GM12875 (cell line): ENCODE data around the gene RPEL1.

Experiments used
- H3K4me3 ChIP-seq: one replicate; pipeline ENCODE4 v1.5.1; 2011; ENCODE audit warnings: low read depth, low read length, control low read depth
- TF ChIP-seq, protein P1 (sequence below): IDR thresholded peaks from 2 replicates; pipeline ENCODE4 v1.5.1; 2011; ENCODE audit warnings: low read depth, mild to moderate bottlenecking, control low read depth, inconsistent platforms, low read length, moderate library complexity, borderline replicate concordance; ENCODE audit not compliant: insufficient read depth

Gene RPEL1

DNA sequence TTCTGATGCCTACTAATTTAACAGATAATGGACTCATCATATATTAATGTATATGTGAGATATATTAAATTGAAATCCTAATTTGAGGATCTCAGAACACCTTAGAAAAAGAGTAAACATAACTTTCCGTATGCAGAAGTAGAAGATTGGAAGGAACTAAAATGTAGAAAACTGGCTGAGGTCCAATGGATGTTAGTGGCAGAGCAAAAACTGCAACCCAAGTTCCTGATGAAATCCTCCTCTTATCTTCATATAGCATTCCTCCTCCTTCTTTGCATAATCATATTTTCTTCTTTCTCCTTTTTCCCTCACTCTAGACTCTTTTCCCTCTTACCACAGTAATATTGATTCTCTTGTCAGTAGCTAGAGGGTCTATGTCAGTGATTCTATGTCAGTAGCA is 37.3 kb downstream of the RPEL1 start:
- TF ChIP-seq, protein P1, sequence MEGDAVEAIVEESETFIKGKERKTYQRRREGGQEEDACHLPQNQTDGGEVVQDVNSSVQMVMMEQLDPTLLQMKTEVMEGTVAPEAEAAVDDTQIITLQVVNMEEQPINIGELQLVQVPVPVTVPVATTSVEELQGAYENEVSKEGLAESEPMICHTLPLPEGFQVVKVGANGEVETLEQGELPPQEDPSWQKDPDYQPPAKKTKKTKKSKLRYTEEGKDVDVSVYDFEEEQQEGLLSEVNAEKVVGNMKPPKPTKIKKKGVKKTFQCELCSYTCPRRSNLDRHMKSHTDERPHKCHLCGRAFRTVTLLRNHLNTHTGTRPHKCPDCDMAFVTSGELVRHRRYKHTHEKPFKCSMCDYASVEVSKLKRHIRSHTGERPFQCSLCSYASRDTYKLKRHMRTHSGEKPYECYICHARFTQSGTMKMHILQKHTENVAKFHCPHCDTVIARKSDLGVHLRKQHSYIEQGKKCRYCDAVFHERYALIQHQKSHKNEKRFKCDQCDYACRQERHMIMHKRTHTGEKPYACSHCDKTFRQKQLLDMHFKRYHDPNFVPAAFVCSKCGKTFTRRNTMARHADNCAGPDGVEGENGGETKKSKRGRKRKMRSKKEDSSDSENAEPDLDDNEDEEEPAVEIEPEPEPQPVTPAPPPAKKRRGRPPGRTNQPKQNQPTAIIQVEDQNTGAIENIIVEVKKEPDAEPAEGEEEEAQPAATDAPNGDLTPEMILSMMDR, result no peak
- H3K4me3 ChIP-seq, result no peak overlapping the region

DNA sequence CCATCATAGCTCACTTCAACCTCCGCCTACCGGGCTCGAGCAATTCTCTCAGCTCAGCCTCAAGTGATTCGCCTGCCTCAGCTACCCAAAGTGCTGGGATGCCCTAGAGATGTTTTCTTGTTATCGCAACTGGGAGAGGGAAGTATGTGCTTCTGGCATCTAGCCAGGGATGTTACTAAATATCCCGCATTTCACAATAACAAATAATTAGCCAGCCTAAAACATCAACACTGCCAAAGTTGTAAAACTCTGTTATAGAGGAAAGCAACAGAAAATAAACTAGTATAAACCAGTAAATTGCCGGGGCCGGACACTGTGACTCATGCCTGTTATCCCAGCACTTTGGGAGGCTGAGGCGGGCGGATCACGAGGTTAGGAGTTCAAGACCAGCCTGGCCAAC is 38.5 kb downstream of the RPEL1 start:
- no peak overlapping the region for H3K4me3 ChIP-seq
- TF ChIP-seq, protein P1, result no peak

GRCh38 chr10:103287992-103288391 is 42.3 kb downstream of the RPEL1 start:
- TF ChIP-seq, protein P1, result no peak

GRCh38 chr10:103291588-103291987 is 45.9 kb downstream of the RPEL1 start:
- TF ChIP-seq, protein P1, result no peak
- no peak overlapping the region for H3K4me3 ChIP-seq

More at GRCh38 chr10:103287992-103288391, 42.3 kb downstream of the RPEL1 start:
- H3K4me3 ChIP-seq, result no peak overlapping the region

GRCh38 chr10:103295374-103296015 is 49.8 kb downstream of the RPEL1 start:
- TF ChIP-seq, protein P1, result no peak
- H3K4me3 ChIP-seq, result no peak overlapping the region
